Middle frontal gyrus (tissue), 1 donor: Measurements from ENCODE around the gene GAK.

Source experiments
- DNase-seq: peaks from one replicate; pipeline ENCODE4 v3.0.0-alpha.2; 2015; ENCODE audit warnings: low spot score; ENCODE audit errors: extremely low spot score

The GAK gene

DNA sequence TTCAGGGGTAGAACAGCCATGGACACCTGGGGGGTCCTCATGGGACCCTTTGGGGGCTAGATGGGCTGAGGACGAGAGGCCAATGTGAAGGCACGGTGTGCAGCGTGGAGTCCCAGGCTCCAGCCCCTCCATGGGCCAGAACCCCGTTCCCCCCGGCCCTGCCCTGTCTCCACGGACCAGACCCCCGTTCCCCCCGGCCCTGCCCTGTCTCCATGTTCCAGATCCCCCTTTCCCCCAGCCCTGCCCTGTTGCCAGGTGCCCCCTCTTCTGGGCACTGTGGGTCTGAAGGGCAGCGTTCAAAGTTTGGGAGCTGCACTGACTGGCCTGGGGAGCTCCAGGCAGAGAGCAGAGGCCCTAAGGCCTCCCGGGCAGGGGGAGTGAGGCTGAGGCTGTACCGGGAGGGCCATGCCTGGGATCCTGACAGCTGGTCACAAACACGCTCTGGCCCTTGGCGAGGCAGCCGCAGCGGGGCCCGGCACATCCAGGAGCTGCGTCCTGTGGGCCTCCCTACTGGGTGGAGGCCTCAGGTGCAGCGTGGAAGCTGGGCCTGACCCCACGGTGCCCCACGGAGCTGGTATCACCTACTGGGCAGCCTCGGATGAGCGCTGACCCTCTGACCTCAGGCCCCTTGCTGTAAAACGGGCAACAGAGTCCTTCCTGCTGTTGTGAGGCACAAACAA lies 32.4 kb upstream of the GAK start:
- no peak for DNase-seq

DNA sequence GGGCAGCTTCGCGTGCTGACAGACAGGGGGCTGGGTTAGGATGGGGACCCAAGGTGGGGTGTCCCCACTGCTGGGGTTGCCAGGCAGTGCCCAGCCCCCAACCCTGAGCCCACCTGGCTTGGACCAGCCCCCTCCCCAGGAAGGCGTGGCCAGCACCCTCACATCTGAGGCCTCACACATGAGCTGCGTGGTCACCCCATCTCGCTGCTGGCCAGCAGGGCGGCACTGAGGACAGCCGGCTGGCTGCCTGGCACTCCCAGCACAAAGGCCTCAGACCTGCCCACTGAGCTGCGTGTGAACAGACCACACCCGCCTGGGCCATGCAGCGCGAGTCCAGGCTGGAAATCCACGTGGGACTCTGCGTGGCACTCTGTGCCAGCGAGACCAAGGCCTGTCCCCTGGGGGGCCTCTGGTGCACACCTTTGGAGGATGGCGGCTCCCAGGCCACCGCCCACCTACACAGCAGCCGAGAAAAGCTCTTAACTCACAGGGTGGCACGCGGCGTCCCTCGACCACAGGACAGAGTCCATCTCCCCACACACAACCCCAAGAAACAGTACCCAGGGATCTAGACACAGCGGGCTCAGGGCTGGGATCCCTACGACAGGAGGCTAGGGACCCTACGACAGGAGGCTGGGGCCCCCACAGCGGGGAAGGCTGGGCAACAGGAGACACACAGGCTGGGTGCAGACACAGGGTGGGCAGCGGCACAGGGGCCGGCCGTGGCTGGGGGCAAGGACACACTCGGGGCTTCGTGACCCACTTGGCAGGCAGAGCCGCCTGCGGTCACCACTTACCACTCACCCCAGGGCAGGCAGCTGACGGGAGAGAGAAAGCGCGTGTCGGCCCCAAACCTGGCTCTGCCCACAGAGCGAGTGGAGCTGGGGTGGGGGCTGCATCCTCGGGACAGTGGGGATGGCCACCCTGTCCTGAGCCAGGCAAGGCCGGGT lies 31.4 kb upstream of the GAK start:
- DNase-seq: no peak

DNA sequence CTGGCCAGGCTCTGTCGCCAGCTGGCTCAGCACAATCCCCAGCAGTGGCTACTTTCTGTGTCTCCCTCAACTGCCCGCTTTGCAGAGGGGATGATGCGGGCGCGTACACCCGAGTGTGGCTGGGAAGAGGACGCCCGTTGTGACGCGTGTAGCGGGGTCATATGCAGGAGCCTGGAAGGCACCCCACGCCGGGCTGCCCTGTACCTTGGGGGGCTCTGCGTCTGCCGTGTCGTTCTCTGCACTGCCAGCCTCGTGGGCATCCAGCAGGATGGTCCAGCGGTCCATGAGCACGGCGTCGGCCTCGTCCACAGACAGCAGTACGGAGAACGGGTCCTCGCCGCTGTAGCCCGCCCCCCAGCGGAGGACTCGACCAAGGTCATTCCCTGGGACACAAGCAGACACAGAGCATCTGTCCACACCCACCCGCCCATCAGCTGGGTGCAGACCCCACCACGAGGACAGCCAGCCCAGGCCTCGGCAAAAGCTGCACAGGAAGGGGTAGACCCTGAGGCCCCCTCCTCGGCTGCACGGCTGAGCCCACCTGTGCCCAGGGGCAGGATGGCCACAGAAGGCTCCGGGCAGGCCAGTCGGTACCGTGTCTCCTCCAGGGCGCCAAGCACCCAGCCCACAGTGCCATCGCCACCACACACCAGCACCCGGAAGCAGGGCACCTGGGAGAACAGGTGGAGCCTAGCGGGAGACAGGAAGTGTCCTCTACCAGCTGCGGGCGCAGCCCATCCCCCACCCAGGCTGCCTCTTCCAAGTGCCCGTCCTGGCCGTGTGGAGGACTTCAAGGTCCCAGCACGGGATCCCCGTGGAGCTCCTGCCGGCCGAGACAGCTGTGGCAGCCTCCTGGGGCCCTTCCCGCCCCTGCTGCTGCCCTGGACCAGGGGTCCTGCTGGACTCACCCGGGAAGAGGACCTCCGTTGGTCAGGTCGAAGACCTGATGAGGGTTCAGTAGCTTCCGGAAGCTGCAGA lies 30.4 kb upstream of the GAK start:
- DNase-seq: no peak

GRCh38 chr4:961351-962230 lies 29.5 kb upstream of the GAK start:
- DNase-seq: no peak

DNA sequence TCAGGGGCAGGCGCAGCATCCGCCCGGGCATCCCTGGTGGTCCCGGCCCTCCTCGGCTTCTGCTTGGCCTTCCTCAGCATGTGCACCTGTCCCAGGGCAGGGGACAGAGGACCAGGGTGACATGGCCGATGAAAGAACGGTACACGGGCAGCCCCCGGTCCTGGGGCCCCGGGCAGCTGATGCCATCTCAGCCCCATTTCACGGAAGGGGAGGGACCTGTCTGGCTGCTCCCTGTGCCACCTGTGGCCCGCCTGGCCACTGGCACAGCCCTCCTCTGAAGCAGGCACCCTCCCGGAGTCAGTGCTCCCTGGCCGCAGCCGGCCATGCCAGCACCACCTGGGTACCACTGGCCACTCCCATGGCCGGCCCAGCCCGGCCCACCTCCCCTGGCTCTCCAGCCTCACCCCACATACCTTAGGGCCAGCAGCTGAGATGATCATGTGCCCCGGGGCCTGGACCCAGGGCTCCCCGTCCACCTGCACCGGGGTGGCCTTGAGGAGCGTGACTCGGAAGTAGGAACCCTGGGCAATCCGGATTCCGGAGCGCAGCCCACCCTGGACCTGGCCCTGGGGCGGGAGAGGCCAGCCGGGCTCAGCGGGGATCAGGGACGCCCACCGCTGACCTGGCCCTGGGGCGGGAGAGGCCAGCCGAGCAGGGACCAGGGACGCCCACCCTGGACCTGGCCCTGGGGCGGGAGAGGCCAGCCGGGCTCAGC lies 28.7 kb upstream of the GAK start:
- DNase-seq: no peak

- DNase-seq: no peak
Measured at GRCh38 chr4:960140-960635, 28.1 kb upstream of the GAK start.

- DNase-seq: no peak
Measured at GRCh38 chr4:959338-960139, 27.4 kb upstream of the GAK start.

- no peak for DNase-seq
Measured at GRCh38 chr4:958696-959337, 26.7 kb upstream of the GAK start.

DNA sequence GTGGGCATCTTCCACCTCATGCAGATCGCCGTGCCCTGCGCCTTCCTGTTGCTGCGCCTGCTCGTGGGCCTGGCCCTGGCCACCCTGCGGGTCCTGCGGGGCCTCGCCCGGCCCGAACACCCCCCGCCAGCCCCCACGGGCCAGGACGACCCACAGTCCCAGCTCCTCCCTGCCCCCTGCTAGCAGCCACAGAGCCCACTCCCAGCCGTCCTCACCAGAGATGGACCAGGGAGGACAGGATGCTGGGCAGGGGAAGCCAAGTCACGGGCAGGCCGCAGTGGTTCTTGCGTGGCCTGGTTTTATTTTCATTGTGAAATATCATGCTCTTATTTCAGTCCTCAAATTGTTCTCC lies 26.2 kb upstream of the GAK start:
- no peak for DNase-seq

DNA sequence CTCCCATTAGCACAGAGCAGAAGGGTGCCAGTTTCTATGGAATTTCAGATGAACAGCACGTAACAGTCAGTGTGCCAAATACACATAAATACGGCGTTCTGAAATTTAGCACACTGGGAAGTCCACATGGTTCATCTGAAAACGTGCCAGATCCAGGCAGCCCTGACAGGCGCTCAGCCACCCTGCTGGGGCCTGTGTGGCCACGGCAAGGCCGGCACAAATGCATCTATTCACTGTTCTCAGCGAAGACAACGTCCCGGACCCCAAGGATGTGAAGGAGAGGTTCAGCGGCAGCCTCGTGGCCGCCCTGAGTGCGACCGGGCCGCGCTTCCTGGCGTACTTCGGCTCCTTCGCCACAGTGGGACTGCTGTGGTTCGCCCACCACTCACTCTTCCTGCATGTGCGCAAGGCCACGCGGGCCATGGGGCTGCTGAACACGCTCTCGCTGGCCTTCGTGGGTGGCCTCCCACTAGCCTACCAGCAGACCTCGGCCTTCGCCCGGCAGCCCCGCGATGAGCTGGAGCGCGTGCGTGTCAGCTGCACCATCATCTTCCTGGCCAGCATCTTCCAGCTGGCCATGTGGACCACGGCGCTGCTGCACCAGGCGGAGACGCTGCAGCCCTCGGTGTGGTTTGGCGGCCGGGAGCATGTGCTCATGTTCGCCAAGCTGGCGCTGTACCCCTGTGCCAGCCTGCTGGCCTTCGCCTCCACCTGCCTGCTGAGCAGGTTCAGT lies 25.6 kb upstream of the GAK start:
- no peak for DNase-seq

- no peak for DNase-seq
Measured at GRCh38 chr4:957231-957580, 25.1 kb upstream of the GAK start.

DNA sequence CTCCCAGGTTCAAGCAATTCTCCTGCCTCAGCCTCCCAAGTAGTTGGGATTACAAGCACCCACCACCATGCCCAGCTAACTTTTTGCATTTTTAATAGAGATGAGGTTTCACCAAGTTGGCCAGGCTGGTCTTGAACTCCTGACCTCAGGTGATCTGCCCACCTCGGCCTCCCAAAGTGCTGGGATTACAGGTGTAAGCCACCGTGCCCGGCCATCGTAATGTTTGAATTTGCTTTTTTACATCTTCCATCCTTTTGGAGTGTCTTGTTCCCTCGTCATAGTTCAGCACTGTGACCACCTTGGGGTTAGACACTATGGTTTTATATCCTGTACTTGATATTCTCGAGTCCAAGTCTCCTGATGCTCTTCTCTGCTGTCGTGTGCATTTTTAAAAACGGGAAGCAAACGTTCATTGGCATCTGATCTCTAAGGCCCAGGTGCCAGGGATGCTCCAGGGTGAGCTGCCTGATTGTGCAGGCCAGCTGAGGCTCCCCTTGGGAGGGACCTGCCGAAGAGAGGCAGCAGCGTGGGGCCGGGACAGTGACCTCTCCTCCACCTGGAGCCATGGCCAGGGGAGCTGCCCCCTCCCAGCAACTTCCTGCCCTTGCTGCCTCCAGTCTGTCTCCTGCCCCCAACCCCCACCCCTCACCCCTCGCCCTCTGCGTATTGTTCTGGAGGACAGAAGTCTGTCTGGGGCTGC lies 24.6 kb upstream of the GAK start:
- DNase-seq: no peak

DNA sequence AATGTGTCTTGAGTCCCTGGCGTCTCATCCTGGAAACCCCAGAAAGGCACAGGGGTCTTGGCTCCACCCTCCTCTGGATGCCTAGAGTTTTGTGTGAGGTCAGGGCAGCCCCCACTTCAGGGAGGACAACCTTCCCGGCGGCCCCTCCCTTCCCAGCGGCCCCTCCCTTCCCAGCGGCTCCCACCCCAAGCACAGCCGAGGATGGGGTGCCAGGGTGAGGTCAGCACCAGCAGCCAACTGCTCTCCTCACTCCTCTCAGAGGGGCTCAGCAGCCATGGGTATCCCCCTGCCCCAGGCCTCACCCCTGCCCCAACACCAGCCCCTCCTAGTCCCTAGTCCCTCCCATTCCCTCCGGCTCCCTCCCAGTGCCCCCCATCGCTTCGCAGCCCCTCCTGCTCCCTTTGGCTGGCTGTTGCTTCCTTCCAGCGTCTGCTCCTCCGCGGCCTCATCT lies 23.8 kb upstream of the GAK start:
- DNase-seq: no peak

GRCh38 chr4:955161-955921 lies 23.2 kb upstream of the GAK start:
- no peak for DNase-seq

GRCh38 chr4:954211-955020 lies 22.3 kb upstream of the GAK start:
- no peak for DNase-seq

DNA sequence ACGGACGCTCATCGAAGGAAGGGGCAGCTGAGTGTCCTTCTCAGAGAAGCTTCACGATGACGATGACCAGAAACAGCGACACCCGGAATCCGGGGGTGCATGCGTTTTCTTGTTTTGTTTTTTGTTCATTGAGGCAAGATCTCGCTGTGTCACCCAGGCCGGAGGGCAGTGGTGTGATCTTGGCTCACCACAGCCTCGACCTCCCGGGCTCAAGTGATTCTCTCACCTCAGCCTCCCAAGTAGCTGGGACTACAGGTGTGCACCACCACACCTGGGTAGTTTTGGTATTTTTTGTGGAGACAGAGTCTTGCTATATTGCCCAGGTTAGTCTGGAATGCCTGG lies 21.4 kb upstream of the GAK start:
- no peak for DNase-seq
